Thoracic aorta (tissue), 2 donors: ENCODE results near the gene LRRC8C. TPM values are rescaled to one million over a fixed set of nuclear protein-coding genes. Genes with fewer than 3 reads are reported as not detected.

Source experiments
- ATAC-seq: fragments of 150-250 bp; one replicate; pipeline ENCODE4 v1.8.0; 2017; ENCODE audit warnings: low read depth; ENCODE audit not compliant: insufficient number of reproducible peaks, low FRiP score
- DNase-seq: peaks from one replicate; pipeline ENCODE4 v3.0.0-alpha.2; 2020; ENCODE audit warnings: low spot score
- H3K27ac ChIP-seq, 2 donors: fragments of 200-600 bp; sonication (generic); 1 replicate in 1 of 2; 2 replicates in 1 of 2; pipeline ENCODE4 v1.5.1; 2016; ENCODE audit warnings: mild to moderate bottlenecking in 2 of 2, moderate library complexity in 2 of 2
- H3K27me3 ChIP-seq: fragments of 200-600 bp; sonication (generic); replicated peaks from 2 replicates; pipeline ENCODE4 v1.6.0; 2016; ENCODE audit warnings: mild to moderate bottlenecking; ENCODE audit not compliant: insufficient read depth
- H3K36me3 ChIP-seq: fragments of 200-600 bp; sonication (generic); one replicate; pipeline ENCODE4 v1.5.1; 2016
- H3K4me1 ChIP-seq, 2 donors: fragments of 200-600 bp; sonication (generic); 1 replicate in 1 of 2; 2 replicates in 1 of 2; pipeline versions ENCODE4 v1.5.1 to v1.6.0; 2016; ENCODE audit warnings: low read depth in 2 of 2, mild to moderate bottlenecking in 1 of 2; ENCODE audit not compliant: control insufficient read depth in 1 of 2
- H3K4me3 ChIP-seq: fragments of 200-600 bp; sonication (generic); 2 replicates; pipeline ENCODE4 v1.5.1; 2016; ENCODE audit warnings: mild to moderate bottlenecking
- H3K9me3 ChIP-seq: fragments of 200-600 bp; sonication (generic); 2 replicates; pipeline ENCODE4 v1.5.1; 2016
- total RNA-seq, 2 donors: library from RNA; depleted of rRNA; stranded (reverse); fragments of >200 nt; gene quantifications; one replicate each; pipeline versions ENCODE4 v1.1.0 to v1.2.3, GENCODE V29; 2016
- TF ChIP-seq, protein P1 (sequence below): fragments of 200-600 bp; sonication (generic); IDR thresholded peaks from one replicate; pipeline ENCODE4 v1.5.1; 2019; ENCODE audit warnings: antibody characterized with exemption

The LRRC8C gene
- total RNA-seq, 2 donors from 2014 or later, result 11.6 to 15.2 TPM

DNA sequence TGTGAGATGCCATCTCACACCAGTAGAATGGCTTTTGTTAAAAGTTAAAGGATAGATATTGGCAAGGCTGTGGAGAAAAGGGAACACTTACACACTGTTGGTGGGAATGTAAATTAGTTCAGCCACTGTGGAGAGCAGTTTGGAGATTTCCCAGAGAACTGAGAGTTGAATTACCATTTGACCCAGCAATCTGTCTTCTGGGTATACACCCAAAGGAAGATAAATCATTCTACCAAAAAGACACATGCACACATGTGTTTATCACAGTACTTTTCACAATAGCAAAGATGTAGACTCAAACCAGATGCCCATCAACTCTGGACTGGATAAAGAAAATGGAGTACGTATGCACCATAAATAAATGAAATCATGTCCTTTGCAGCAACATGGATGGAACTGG is 99.3 kb downstream of the LRRC8C start:
- Histone ChIP-seq H3K36me3 (no peaks in the 10 kb centered on the region), H3K4me3 (no peak overlapping the region), H3K9me3 (no peaks in the 10 kb centered on the region), H3K4me1 (no peaks in the 10 kb centered on the region), H3K27ac (no peak overlapping the region), H3K27me3 (no peaks in the 10 kb centered on the region)
- TF ChIP-seq, protein P1, sequence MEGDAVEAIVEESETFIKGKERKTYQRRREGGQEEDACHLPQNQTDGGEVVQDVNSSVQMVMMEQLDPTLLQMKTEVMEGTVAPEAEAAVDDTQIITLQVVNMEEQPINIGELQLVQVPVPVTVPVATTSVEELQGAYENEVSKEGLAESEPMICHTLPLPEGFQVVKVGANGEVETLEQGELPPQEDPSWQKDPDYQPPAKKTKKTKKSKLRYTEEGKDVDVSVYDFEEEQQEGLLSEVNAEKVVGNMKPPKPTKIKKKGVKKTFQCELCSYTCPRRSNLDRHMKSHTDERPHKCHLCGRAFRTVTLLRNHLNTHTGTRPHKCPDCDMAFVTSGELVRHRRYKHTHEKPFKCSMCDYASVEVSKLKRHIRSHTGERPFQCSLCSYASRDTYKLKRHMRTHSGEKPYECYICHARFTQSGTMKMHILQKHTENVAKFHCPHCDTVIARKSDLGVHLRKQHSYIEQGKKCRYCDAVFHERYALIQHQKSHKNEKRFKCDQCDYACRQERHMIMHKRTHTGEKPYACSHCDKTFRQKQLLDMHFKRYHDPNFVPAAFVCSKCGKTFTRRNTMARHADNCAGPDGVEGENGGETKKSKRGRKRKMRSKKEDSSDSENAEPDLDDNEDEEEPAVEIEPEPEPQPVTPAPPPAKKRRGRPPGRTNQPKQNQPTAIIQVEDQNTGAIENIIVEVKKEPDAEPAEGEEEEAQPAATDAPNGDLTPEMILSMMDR, result no peak
- DNase-seq, result no peak
- no peak for ATAC-seq

DNA sequence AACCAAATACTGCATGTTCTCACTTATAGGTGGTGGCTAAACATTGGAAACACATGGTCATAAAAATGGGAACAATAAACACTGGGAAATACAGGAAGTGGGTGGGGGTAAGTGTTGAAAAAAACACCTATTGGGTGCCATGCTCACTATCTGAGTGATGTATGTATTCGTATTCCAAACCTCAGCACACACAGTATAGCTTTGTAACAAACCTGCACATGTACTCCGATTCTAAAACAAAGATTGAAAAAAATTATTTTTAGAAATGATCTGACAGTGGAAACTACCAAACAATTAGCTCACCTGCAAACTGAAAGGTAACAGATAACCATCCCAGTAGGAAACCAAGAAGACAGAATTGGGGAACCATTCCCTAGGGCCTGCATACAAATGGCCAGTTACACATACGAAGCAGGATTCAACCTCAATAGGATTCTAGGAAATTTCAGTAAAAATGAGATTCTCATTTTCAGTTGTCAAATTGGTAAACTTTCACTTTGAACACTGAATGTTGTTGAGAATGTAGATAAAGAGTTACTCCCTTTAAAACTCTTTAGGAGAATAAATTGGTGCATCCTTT is 99.8 kb downstream of the LRRC8C start:
- H3K4me3 ChIP-seq, result no peak overlapping the region
- ATAC-seq (no peak), DNase-seq (no peak)
- TF ChIP-seq, protein P1, result no peak
- H3K27ac ChIP-seq, result no peak overlapping the region
- H3K27me3 ChIP-seq, result no peaks in the 10 kb centered on the region
- no peaks in the 10 kb centered on the region for H3K9me3 ChIP-seq
- H3K4me1 ChIP-seq, result no peaks in the 10 kb centered on the region
- no peaks in the 10 kb centered on the region for H3K36me3 ChIP-seq

DNA sequence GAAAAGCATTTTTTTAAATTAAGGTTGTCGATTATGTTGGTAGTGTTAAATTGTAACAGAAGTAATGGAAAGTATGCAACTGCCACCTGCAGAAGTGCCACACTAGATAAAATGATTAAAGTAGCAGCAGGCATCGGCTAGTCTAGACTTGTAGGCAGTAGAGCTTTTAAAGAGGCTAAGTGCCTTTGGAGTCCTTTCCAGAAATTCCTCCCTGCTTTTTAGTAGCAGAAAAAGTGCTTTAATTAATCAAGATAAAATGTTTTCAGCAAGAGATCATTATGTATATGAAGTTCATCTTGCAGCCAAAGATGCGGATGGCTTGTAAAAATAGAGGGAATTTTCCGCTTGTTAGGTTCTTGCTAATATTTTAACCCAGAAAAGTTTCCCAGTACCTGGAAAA is 100.8 kb downstream of the LRRC8C start:
- Histone ChIP-seq H3K27me3 (no peaks in the 10 kb centered on the region), H3K9me3 (no peaks in the 10 kb centered on the region), H3K4me3 (no peak overlapping the region), H3K36me3 (no peaks in the 10 kb centered on the region), H3K4me1 (no peaks in the 10 kb centered on the region), H3K27ac (no peak overlapping the region)
- no peak for DNase-seq
- no peak for ATAC-seq
- TF ChIP-seq, protein P1, result no peak

DNA sequence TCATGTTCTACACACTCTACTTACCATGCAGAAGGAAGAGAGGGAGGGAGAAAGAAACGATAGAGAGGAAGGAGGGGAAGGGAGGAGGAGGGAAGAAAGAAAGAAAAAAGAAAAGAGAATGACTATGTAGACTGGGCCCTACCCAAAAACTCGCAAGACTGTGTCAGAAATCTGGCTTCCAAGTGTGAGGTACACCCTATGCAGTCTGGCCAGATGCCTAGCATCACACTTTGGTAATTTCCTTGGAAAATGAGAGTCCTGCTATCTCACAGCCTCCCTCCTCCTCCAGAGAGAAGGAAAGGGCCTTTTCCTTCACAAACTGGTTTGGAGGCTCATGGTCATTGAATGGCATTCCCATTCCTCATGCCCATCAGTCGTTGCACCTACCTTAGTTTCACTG is 101.5 kb downstream of the LRRC8C start:
- Histone ChIP-seq H3K9me3 (no peaks in the 10 kb centered on the region), H3K27me3 (no peaks in the 10 kb centered on the region), H3K4me3 (no peak overlapping the region), H3K4me1 (peaks cover 0 to 1% of the 10 kb centered on the region in 2 donors), H3K36me3 (no peaks in the 10 kb centered on the region), H3K27ac (no peak overlapping the region)
- DNase-seq (no peak), ATAC-seq (no peak)
- TF ChIP-seq, protein P1, result no peak

DNA sequence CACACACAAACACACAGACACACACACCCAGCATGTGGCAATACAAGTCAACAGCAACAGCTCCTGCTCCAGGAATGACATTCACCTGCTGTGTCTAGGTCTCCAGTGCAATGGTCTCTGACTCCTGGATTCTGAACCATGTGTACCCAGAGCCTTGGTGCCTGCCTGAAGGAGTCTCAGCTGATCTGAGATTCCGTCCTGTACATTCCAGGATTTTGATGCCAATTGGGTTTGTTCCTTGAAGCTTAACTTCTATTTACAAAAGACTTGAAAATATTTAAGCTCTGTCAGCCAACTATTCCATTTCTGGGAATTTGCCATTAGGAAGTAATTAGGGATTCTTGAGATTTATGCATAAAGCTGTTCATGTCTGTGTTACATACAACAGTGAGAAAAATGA is 102.6 kb downstream of the LRRC8C start:
- ATAC-seq, result no peak
- H3K27me3 ChIP-seq, result no peaks in the 10 kb centered on the region

More for the DNA sequence above, 102.6 kb downstream of the LRRC8C start:
- Histone ChIP-seq H3K36me3 (no peaks in the 10 kb centered on the region), H3K4me1 (peaks cover 0 to 6% of the 10 kb centered on the region in 2 donors), H3K4me3 (no peak overlapping the region), H3K9me3 (no peaks in the 10 kb centered on the region), H3K27ac (no peak overlapping the region)
- no peak for DNase-seq
- TF ChIP-seq, protein P1, result no peak
